MCF 10A (cell line): ENCODE measurements around the gene C1QTNF3. TPM values are rescaled to one million over a fixed set of nuclear protein-coding genes. Genes with fewer than 3 reads are reported as not detected.

ENCODE experiments used
- BruUV-seq: library from RNA; stranded (reverse); fragments of 400-500 nt; replicated peaks from 2 replicates; lab custom pipeline; 2021; lab: Mats Ljungman, UMichigan
- CTCF ChIA-PET: fragments of 300-600 bp; sonication (Branson Sonifier 250); formaldehyde crosslinking; extraction: SDS; loops from one replicate; lab custom pipeline; 2021; ENCODE audit warnings: antibody characterized with exemption, inconsistent platforms; lab: Yijun Ruan, JAX
- POLR2A ChIA-PET: fragments of 300-600, 350-650 bp; sonication (Branson Sonifier 250); formaldehyde crosslinking; extraction: SDS; loops from one replicate; lab custom pipeline; 2020; ENCODE audit warnings: antibody characterized with exemption, inconsistent platforms; lab: Yijun Ruan, JAX
- DNase-seq: peaks from one replicate; pipeline ENCODE4 v3.0.0-alpha.2; 2018; ENCODE audit not compliant: unreplicated experiment
- H3K27ac Mint-ChIP-seq: one replicate; pipeline ENCODE4 v1.8.0; 2022; ENCODE audit warnings: mild to moderate bottlenecking, low read depth, mixed read lengths; ENCODE audit not compliant: unreplicated experiment
- H3K27me3 Mint-ChIP-seq: one replicate; pipeline ENCODE4 v1.8.0; 2022; ENCODE audit warnings: mixed read lengths; ENCODE audit not compliant: insufficient read depth, unreplicated experiment
- H3K36me3 Mint-ChIP-seq: one replicate; pipeline ENCODE4 v1.8.0; 2022; ENCODE audit warnings: mild to moderate bottlenecking, moderate library complexity, mixed read lengths; ENCODE audit not compliant: insufficient read depth, unreplicated experiment
- H3K4me1 Mint-ChIP-seq: one replicate; pipeline ENCODE4 v1.8.0; 2022; ENCODE audit warnings: mixed read lengths; ENCODE audit not compliant: insufficient read depth, unreplicated experiment
- H3K4me3 Mint-ChIP-seq: one replicate; pipeline ENCODE4 v1.8.0; 2022; ENCODE audit warnings: mild to moderate bottlenecking, moderate library complexity, mixed read lengths; ENCODE audit not compliant: unreplicated experiment
- H3K9me3 Mint-ChIP-seq: one replicate; pipeline ENCODE4 v1.8.0; 2022; ENCODE audit warnings: mixed read lengths; ENCODE audit not compliant: unreplicated experiment
- CTCF ChIP-seq: fragments of 200-600 bp; IDR thresholded peaks from one replicate; pipeline ENCODE4 v1.8.0; 2022; ENCODE audit warnings: antibody characterized with exemption, mild to moderate bottlenecking; ENCODE audit not compliant: unreplicated experiment
- intact Hi-C: fragments of 100-400 bp; cut with micrococcal nuclease; formaldehyde crosslinking; loops from 2 replicates; pipeline ENCODE4 v1.14.1; 2022
- total RNA-seq: library from RNA; stranded (reverse); gene quantifications from 2 replicates; pipeline ENCODE4 v1.2.3, GENCODE V29; 2022

C1QTNF3 gene
- total RNA-seq, 1 experiment from 2014 or later, result 0.49 TPM

GRCh38 chr5:34045996-34046395, 3.0 kb upstream of the C1QTNF3 start:
- Mint-ChIP-seq H3K4me3 (no peak overlapping the region), H3K9me3 (no peaks in the 10 kb centered on the region), H3K27ac (no peak overlapping the region), H3K27me3 (no peaks in the 10 kb centered on the region), H3K4me1 (no peaks in the 10 kb centered on the region), H3K36me3 (peaks cover 6% of the 10 kb centered on the region)
- CTCF ChIA-PET, result no interaction called here
- BruUV-seq, result no TSS peak
- POLR2A ChIA-PET, result interaction anchor here (1.9 kb wide), 1 partner anchor 7 kb away, joined by 5 read pairs; no protein-coding TSS in a partner anchor
- no peak for TF ChIP-seq CTCF
- intact Hi-C loops, result no loop called here
- no peak for DNase-seq

GRCh38 chr5:34045023-34045422, 2.0 kb upstream of the C1QTNF3 start:
- ChIA-PET CTCF (interaction anchor here (0.5 to 1.0 kb wide), 2 partner anchors 17 to 478 kb away, joined by 3 read pairs; no protein-coding TSS in a partner anchor), POLR2A (interaction anchor here (1.9 kb wide), 1 partner anchor 8 kb away, joined by 5 read pairs; no protein-coding TSS in a partner anchor)
- no peaks in the 10 kb centered on the region for H3K4me1 Mint-ChIP-seq
- peaks cover 2% of the 10 kb centered on the region for H3K36me3 Mint-ChIP-seq
- BruUV-seq, result no TSS peak
- intact Hi-C loops, result no loop called here
- no peaks in the 10 kb centered on the region for H3K27me3 Mint-ChIP-seq
- no peak for TF ChIP-seq CTCF
- DNase-seq, result no peak
- no peak overlapping the region for H3K4me3 Mint-ChIP-seq
- H3K9me3 Mint-ChIP-seq, result no peaks in the 10 kb centered on the region
- no peak overlapping the region for H3K27ac Mint-ChIP-seq

GRCh38 chr5:34042321-34042720, 692 bp downstream of the C1QTNF3 start:
- TF ChIP-seq CTCF, result no peak
- Mint-ChIP-seq H3K36me3 (no peaks in the 10 kb centered on the region), H3K9me3 (no peaks in the 10 kb centered on the region), H3K4me3 (no peak overlapping the region), H3K4me1 (peaks cover 2% of the 10 kb centered on the region), H3K27me3 (no peaks in the 10 kb centered on the region), H3K27ac (no peak overlapping the region)
- DNase-seq, result no peak
- CTCF ChIA-PET, result interaction anchor here (0.6 to 0.7 kb wide), 3 partner anchors 45 to 864 kb away, joined by 3 read pairs; no protein-coding TSS in a partner anchor
- no TSS peak for BruUV-seq
- POLR2A ChIA-PET, result interaction anchor here (1.9 kb wide), 1 partner anchor 11 kb away, joined by 9 read pairs; no protein-coding TSS in a partner anchor
- intact Hi-C loops, result no loop called here

GRCh38 chr5:34041247-34041972, 1.6 kb downstream of the C1QTNF3 start:
- H3K4me3 Mint-ChIP-seq, result no peak overlapping the region
- peaks cover 7% of the 10 kb centered on the region for H3K4me1 Mint-ChIP-seq
- intact Hi-C loops, result no loop called here
- no peaks in the 10 kb centered on the region for H3K27me3 Mint-ChIP-seq
- TF ChIP-seq CTCF, result no peak
- H3K36me3 Mint-ChIP-seq, result no peaks in the 10 kb centered on the region
- DNase-seq, result no peak
- no peaks in the 10 kb centered on the region for H3K9me3 Mint-ChIP-seq
- ChIA-PET POLR2A (no interaction called here), CTCF (interaction anchor here (0.6 kb wide), 3 partner anchors 46 to 865 kb away, joined by 3 read pairs; no protein-coding TSS in a partner anchor)
- no TSS peak for BruUV-seq
- no peak overlapping the region for H3K27ac Mint-ChIP-seq
